Tibial nerve (tissue), 4 donors: ENCODE data around the gene KANK3.

Experiments used
- CTCF ChIP-seq, 5 experiments: fragments of 200-600 bp in 3 of 5; fragments of 450-650 bp in 2 of 5; sonication (generic) in 3 of 5; IDR thresholded peaks; one replicate each; pipeline ENCODE4 v1.5.1; 2016 to 2019; ENCODE audit warnings: antibody characterized with exemption in 5 of 5, mild to moderate bottlenecking in 3 of 5, moderate library complexity in 2 of 5
- EP300 ChIP-seq, 2 donors: sonication (generic); formaldehyde crosslinking; IDR thresholded peaks; one replicate each; pipeline ENCODE4 v1.6.1; 2017; ENCODE audit warnings: antibody characterized with exemption in 2 of 2, mild to moderate bottlenecking in 1 of 2
- POLR2A ChIP-seq, 2 donors: fragments of 450-650 bp; IDR thresholded peaks; one replicate each; pipeline ENCODE4 v1.6.1; 2017; ENCODE audit warnings: antibody characterized with exemption in 2 of 2, mild to moderate bottlenecking in 2 of 2, moderate library complexity in 2 of 2

- TF ChIP-seq CTCF (IDR thresholded peaks at IDR 0.05) (no peak), POLR2A (IDR thresholded peaks at IDR 0.05) (no peak), EP300 (IDR thresholded peaks at IDR 0.05) (no peak)
Measured at GRCh38 chr19:8332976-8333766, 9.9 kb downstream of the KANK3 start.
